NAMALWA (cell line): ENCODE results near the gene PLAGL1.
A peak's percentile ranks its signal among the peaks of the same experiment; 100 is the strongest.

ENCODE experiments used
- DNase-seq: peaks from one replicate; pipeline ENCODE4 v3.0.0-alpha.2; 2015; ENCODE audit warnings: low spot score

Gene PLAGL1

GRCh38 chr6:143966312-143966711 lies 41.7 kb downstream of the PLAGL1 start:
- no peak for DNase-seq

- no peak for DNase-seq
These were observed 42.4 kb downstream of the PLAGL1 start for GRCh38 chr6:143965503-143966171.

- DNase-seq: no peak
These were observed 43.4 kb downstream of the PLAGL1 start for GRCh38 chr6:143964674-143965081.

GRCh38 chr6:143963158-143963919 lies 44.7 kb downstream of the PLAGL1 start:
- no peak for DNase-seq

GRCh38 chr6:143961886-143962878 lies 45.9 kb downstream of the PLAGL1 start:
- no peak for DNase-seq

GRCh38 chr6:143961066-143961465 lies 47.0 kb downstream of the PLAGL1 start:
- DNase-seq: no peak

GRCh38 chr6:143959927-143960326 lies 48.1 kb downstream of the PLAGL1 start:
- DNase-seq: no peak

GRCh38 chr6:143958839-143959399 lies 49.1 kb downstream of the PLAGL1 start:
- no peak for DNase-seq

GRCh38 chr6:143957679-143958274 lies 50.3 kb downstream of the PLAGL1 start:
- no peak for DNase-seq

GRCh38 chr6:143955971-143956370 lies 52.1 kb downstream of the PLAGL1 start:
- no peak for DNase-seq

- no peak for DNase-seq
These were observed 54.1 kb downstream of the PLAGL1 start for GRCh38 chr6:143953922-143954321.

GRCh38 chr6:143952947-143953701 lies 54.9 kb downstream of the PLAGL1 start:
- no peak for DNase-seq

GRCh38 chr6:143952060-143952778 lies 55.8 kb downstream of the PLAGL1 start:
- DNase-seq: no peak

- DNase-seq: no peak
These were observed 57.2 kb downstream of the PLAGL1 start for GRCh38 chr6:143950875-143951274.

GRCh38 chr6:143949962-143950361 lies 58.1 kb downstream of the PLAGL1 start:
- DNase-seq: no peak

GRCh38 chr6:143949535-143949934 lies 58.5 kb downstream of the PLAGL1 start:
- no peak for DNase-seq

GRCh38 chr6:143948208-143948607 lies 59.9 kb downstream of the PLAGL1 start:
- no peak for DNase-seq

- peak; percentile 62 for DNase-seq
These were observed 66.0 kb downstream of the PLAGL1 start for GRCh38 chr6:143941852-143942627.

GRCh38 chr6:143940011-143940597 lies 68.0 kb downstream of the PLAGL1 start:
- DNase-seq: peak; percentile 84
